Measurements from ENCODE around the gene GMPS. TPM values are rescaled to one million over a fixed set of nuclear protein-coding genes. Genes with fewer than 3 reads are reported as not detected.

Gene GMPS
- total and polyA plus RNA-seq, 9 of the 15 experiments (the other 6 are each of a cell fraction or from before 2014, with no cell fraction given), result 73.7 to 282 (median 156) TPM

DNA sequence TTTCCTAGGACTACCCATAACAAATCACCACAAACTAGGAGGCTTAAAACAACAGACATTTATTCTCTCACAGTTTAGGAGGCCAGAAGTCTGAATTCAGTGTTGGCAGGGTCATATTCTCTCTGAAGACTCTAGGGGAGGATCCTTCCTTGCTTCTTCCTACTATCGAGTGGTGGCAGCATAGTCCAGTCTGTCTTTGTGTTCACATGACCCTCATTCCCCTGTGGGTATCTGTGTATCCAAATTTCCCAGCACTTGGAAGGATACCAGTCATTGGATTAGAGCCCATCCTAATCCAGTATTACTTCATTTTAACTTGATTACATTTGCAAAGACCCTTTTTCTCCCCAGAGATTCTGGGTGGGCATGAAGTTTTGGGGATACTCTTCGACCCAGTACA, 63.8 kb downstream of the GMPS start (continued):
- TF ChIP-seq KLF1 (tag; IDR thresholded peaks at IDR 0.05), result no peak

DNA sequence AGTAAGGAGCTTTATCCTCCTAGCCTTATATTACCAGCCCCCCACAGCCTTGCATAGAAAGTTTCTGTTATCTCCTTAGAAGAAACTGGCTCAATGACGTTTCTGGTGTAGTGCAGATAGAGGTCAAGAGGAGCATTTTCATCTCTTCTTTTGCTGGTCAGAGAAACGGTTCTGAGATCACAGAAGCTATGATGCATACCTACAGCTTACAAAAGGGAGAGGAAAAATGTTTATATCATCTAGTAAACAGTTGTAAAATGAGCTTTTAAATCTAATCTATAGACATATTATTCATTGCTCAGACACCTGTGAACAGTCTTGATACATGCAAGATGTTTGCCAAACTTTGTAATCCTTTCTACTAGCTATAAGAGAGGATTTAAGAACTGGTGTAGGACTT, 68.0 kb downstream of the GMPS start:
- Histone ChIP-seq H3K27ac (ENCODE audit: extremely low read depth, low read depth, low read length) (no peak overlapping the region), H3K9me1 (ENCODE audit: control insufficient read depth, insufficient read depth, low read length) (no peaks in the 10 kb centered on the region), H3K4me1 (replicated peaks in 1 of 2; ENCODE audit: control insufficient read depth in 2 of 2, insufficient read depth in 2 of 2, low read length in 2 of 2) (peaks cover 0 to 2% of the 10 kb centered on the region in 2 experiments; a peak in 1 of 5 replicates), H3K4me2 (ENCODE audit: insufficient read depth, low read length) (no peak overlapping the region), H3K9ac (ENCODE audit: insufficient read depth in 1 of 2, low read depth in 2 of 2, low read length in 2 of 2) (no peak overlapping the region), H3K36me3 (ENCODE audit: control insufficient read depth, insufficient read depth, low read length) (peaks cover 80% of the 10 kb centered on the region), H2AFZ (ENCODE audit: low read depth, low read length) (no peak overlapping the region), H3K9me3 (replicated peaks; ENCODE audit: control insufficient read depth, insufficient read depth, low read depth, low read length) (no peaks in the 10 kb centered on the region), H3K4me3 (no peak overlapping the region), H3K79me2 (ENCODE audit: control insufficient read depth, insufficient read depth, low read length) (no peaks in the 10 kb centered on the region), H4K20me1 (replicated peaks; ENCODE audit: control insufficient read depth, insufficient read depth, low read length) (no peaks in the 10 kb centered on the region), H3K27me3 (ENCODE audit: control insufficient read depth in 2 of 2, insufficient read depth in 2 of 2, low read length in 2 of 2) (no peaks in the 10 kb centered on the region)
- POLR2A ChIA-PET, result interaction anchor here (0.5 to 1.4 kb wide), 4 partner anchors 8 to 92 kb away, joined by 3 to 7 read pairs (median 3); no protein-coding TSS in a partner anchor
- no peak for TF ChIP-seq MCM5 (IDR thresholded peaks at IDR 0.05; ENCODE audit: low read depth)
- no peak for FAIRE-seq
- DNase-seq (ENCODE audit: extremely low read depth in 1 of 4, low spot score in 3 of 4), result no peak
- in situ Hi-C loops (cut with MboI), result no loop called here
- ATAC-seq, result no peak
- intact Hi-C loops (cut with micrococcal nuclease), result no loop called here
- CTCF ChIA-PET (ENCODE audit: low intra/inter-chr PET ratio), result no interaction called here
- BruUV-seq (replicated peaks), result no TSS peak
- 22% methylated on average over 2 of the region's 2 CpGs for WGBS (ENCODE audit: insufficient coverage, low coverage, missing lambda C conversion rate)

DNA sequence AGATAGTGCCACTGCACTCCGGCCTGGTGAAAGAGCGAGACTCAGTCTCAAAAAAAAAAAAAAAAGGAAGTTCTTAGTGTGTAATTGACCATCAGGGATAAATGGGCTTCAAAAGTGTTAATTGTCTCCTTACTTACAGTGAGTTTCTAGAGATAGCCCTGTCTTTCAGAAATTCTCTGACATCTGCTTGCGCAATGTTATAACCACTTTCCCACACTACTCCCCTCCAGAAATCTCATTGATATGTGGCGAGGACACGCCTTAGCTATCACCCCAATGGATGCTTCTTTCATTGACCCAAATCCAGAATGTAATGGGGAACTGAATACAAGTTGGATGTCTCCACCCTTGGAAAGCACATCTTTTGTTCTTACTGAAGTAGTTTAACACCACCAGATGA, 70.9 kb downstream of the GMPS start:
- H3K9me1 ChIP-seq (ENCODE audit: control insufficient read depth, insufficient read depth, low read length), result no peaks in the 10 kb centered on the region
- intact Hi-C loops (cut with micrococcal nuclease), result no loop called here

More for the DNA sequence above, 70.9 kb downstream of the GMPS start:
- peaks cover 50% of the 10 kb centered on the region for H3K36me3 ChIP-seq (ENCODE audit: control insufficient read depth, insufficient read depth, low read length)
- H3K4me3 ChIP-seq, result no peak overlapping the region
- no peak overlapping the region for H3K4me2 ChIP-seq (ENCODE audit: insufficient read depth, low read length)
- TF ChIP-seq PHF20 (IDR thresholded peaks at IDR 0.05; ENCODE audit: partially characterized antibody) (no peak), CEBPG (CRISPR knock-in tag; IDR thresholded peaks at IDR 0.05) (0 out of 2 replicates have a peak, but pooled peaks have one; percentile 13), CEBPG (tag; conservative IDR thresholded peaks at IDR 0.05 in 1 of 2, IDR thresholded peaks at IDR 0.05 in 1 of 2) (peak; percentile 51 to 61; a peak in 3 of 4 replicates), HMG20B (CRISPR knock-in tag; IDR thresholded peaks at IDR 0.05) (no peak), POLR2A (conservative IDR thresholded peaks at IDR 0.05) (peak; percentile 44; the same call in 1 of the 2 replicates), CEBPB (tag; IDR thresholded peaks at IDR 0.05) (peak; percentile 88), NR2C1 (IDR thresholded peaks at IDR 0.05) (no peak), NR2C1 (tag; IDR thresholded peaks at IDR 0.05) (no peak), SUPT5H (IDR thresholded peaks at IDR 0.05) (0 out of 2 replicates have a peak, but pooled peaks have one; percentile 40), GTF2A2 (tag; IDR thresholded peaks at IDR 0.05) (no peak), MAFF (IDR thresholded peaks at IDR 0.05; ENCODE audit: low read length) (no peak), MCM7 (IDR thresholded peaks at IDR 0.05) (no peak)
- no peak overlapping the region for H2AFZ ChIP-seq (ENCODE audit: low read depth, low read length)
- no peak overlapping the region for H3K9ac ChIP-seq (ENCODE audit: insufficient read depth in 1 of 2, low read depth in 2 of 2, low read length in 2 of 2)
- 92% methylated on average over 3 of the region's 5 CpGs for WGBS (ENCODE audit: insufficient coverage, low coverage, missing lambda C conversion rate)
- no peaks in the 10 kb centered on the region for H3K27me3 ChIP-seq (ENCODE audit: control insufficient read depth in 2 of 2, insufficient read depth in 2 of 2, low read length in 2 of 2)
- ChIA-PET CTCF (ENCODE audit: low intra/inter-chr PET ratio) (no interaction called here), POLR2A (no interaction called here)
- no peak for ATAC-seq
- H4K20me1 ChIP-seq (replicated peaks; ENCODE audit: control insufficient read depth, insufficient read depth, low read length), result no peaks in the 10 kb centered on the region
- BruUV-seq (replicated peaks), result no TSS peak
- in situ Hi-C loops (cut with MboI), result no loop called here
- FAIRE-seq, result no peak
- H3K79me2 ChIP-seq (ENCODE audit: control insufficient read depth, insufficient read depth, low read length), result no peaks in the 10 kb centered on the region
- H3K9me3 ChIP-seq (replicated peaks; ENCODE audit: control insufficient read depth, insufficient read depth, low read depth, low read length), result no peaks in the 10 kb centered on the region
- peaks cover 0 to 2% of the 10 kb centered on the region in 2 experiments; a peak in 1 of 5 replicates for H3K4me1 ChIP-seq (replicated peaks in 1 of 2; ENCODE audit: control insufficient read depth in 2 of 2, insufficient read depth in 2 of 2, low read length in 2 of 2)
- DNase-seq (ENCODE audit: extremely low read depth in 1 of 4, low spot score in 3 of 4), result no peak
- H3K27ac ChIP-seq (ENCODE audit: extremely low read depth, low read depth, low read length), result no peak overlapping the region

Measured in K562 (cell line).